Mammary microvascular endothelial cell (primary cell): ENCODE results near the gene TTC16. TPM values are rescaled to one million over a fixed set of nuclear protein-coding genes. Genes with fewer than 3 reads are reported as not detected.

ENCODE experiments used
- total RNA-seq: library from RNA; depleted of rRNA; stranded (reverse); fragments of >200 nt; gene quantifications from 2 replicates; pipeline ENCODE4 v1.2.3, GENCODE V29; 2015

TTC16 gene
- total RNA-seq, result not detected in 2 replicates

GRCh38 chr9:127715470-127716337, at the start of gene TTC16, which contains the start of gene PTRH1:
Gene TTC16, plus strand, starts transcription at chr9:127716079. Its CDS starts 67 bp downstream, at chr9:127716146.
Gene PTRH1, minus strand, starts transcription at chr9:127715663. Its CDS starts 24 bp downstream, at chr9:127715639.

GRCh38 chr9:127706836-127707241, 9.0 kb upstream of the TTC16 start, which contains the start of gene CFAP157:
Gene CFAP157, plus strand, starts transcription at chr9:127706988. Its CDS starts 44 bp downstream, at chr9:127707032.

GRCh38 chr9:127734747-127735529, 19.1 kb downstream of the TTC16 start, which contains the start of gene TOR2A:
Gene TOR2A, minus strand, starts transcription at chr9:127735294. Its CDS starts 24 bp downstream, at chr9:127735270.

GRCh38 chr9:127778280-127779135, 62.6 kb downstream of the TTC16 start, which contains the start of gene SH2D3C:
Gene SH2D3C, minus strand, starts transcription at chr9:127778666. Its CDS starts 39 bp downstream, at chr9:127778627.

Other genes with a start within 250 kb of the TTC16 start
- gene STXBP1, start 103.8 kb upstream of the TTC16 start, total RNA-seq, result 48.8 and 49.9 TPM in 2 replicates
- not detected in 2 replicates for gene CFAP157, start 9.1 kb upstream of the TTC16 start, total RNA-seq
- 40.9 and 81.9 TPM in 2 replicates for gene PTRH1, start 416 bp upstream of the TTC16 start, total RNA-seq
- gene TOR2A, start 19.2 kb downstream of the TTC16 start, total RNA-seq, result 19.5 and 19.6 TPM in 2 replicates
- gene SH2D3C, start 62.6 kb downstream of the TTC16 start, total RNA-seq, result 70.7 and 86.0 TPM in 2 replicates
- gene CDK9, start 70.0 kb downstream of the TTC16 start, total RNA-seq, result 82.7 and 84.3 TPM in 2 replicates
- 71.7 and 75.6 TPM in 2 replicates for gene FPGS, start 86.8 kb downstream of the TTC16 start, total RNA-seq
- gene ENG, start 138.6 kb downstream of the TTC16 start, total RNA-seq, result 378 and 433 TPM in 2 replicates
- gene AK1, start 161.6 kb downstream of the TTC16 start, total RNA-seq, result 55.0 and 101 TPM in 2 replicates
- gene ST6GALNAC6, start 183.5 kb downstream of the TTC16 start, total RNA-seq, result 29.6 and 37.4 TPM in 2 replicates
- 73.9 and 82.3 TPM in 2 replicates for gene ST6GALNAC4, start 201.0 kb downstream of the TTC16 start, total RNA-seq
- gene PIP5KL1, start 214.7 kb downstream of the TTC16 start, total RNA-seq, result 0.34 and 1.3 TPM in 2 replicates
- 20.5 and 23.8 TPM in 2 replicates for gene DPM2, start 221.8 kb downstream of the TTC16 start, total RNA-seq